Liver (tissue), 9 donors: ENCODE measurements around the gene PBOV1. TPM values are rescaled to one million over a fixed set of nuclear protein-coding genes. Genes with fewer than 3 reads are reported as not detected.

Experiments used
- DNase-seq: peaks from one replicate; pipeline ENCODE4 v3.0.0-alpha.2; 2017; ENCODE audit warnings: low spot score
- H3K27ac ChIP-seq, 2 donors: one replicate each; pipeline ENCODE4 v1.7.0; 2013; ENCODE audit warnings: inconsistent platforms in 2 of 2, low read length in 2 of 2, control low read depth in 1 of 2, low read depth in 1 of 2, mild to moderate bottlenecking in 1 of 2
- H3K27me3 ChIP-seq, 4 donors: one replicate each; pipeline versions ENCODE4 v1.6.1 to v1.7.0; 2013; ENCODE audit warnings: low read length in 3 of 4, inconsistent platforms in 1 of 4, mild to moderate bottlenecking in 1 of 4, moderate library complexity in 1 of 4; ENCODE audit not compliant: control insufficient read depth in 4 of 4, insufficient read depth in 4 of 4
- H3K36me3 ChIP-seq, 4 donors: one replicate each; pipeline versions ENCODE4 v1.6.1 to v1.7.0; 2013; ENCODE audit warnings: low read length in 3 of 4, mild to moderate bottlenecking in 3 of 4, low read depth in 1 of 4, moderate library complexity in 1 of 4; ENCODE audit not compliant: control insufficient read depth in 4 of 4, insufficient read depth in 3 of 4
- H3K4me1 ChIP-seq, 4 donors: one replicate each; pipeline versions ENCODE4 v1.6.1 to v1.7.0; 2013; ENCODE audit warnings: low read length in 3 of 4, mild to moderate bottlenecking in 3 of 4, moderate library complexity in 1 of 4; ENCODE audit not compliant: control insufficient read depth in 4 of 4, insufficient read depth in 4 of 4
- H3K4me3 ChIP-seq, 3 donors: one replicate each; pipeline versions ENCODE4 v1.6.1 to v1.7.0; 2013; ENCODE audit warnings: low read length in 3 of 3, control low read depth in 1 of 3, low read depth in 1 of 3, mild to moderate bottlenecking in 1 of 3
- H3K9ac ChIP-seq, 2 donors: one replicate each; pipeline ENCODE4 v1.7.0; 2013; ENCODE audit warnings: low read length in 2 of 2, mild to moderate bottlenecking in 2 of 2, moderate library complexity in 2 of 2, control low read depth in 1 of 2, low read depth in 1 of 2
- H3K9me3 ChIP-seq, 4 donors: one replicate each; pipeline versions ENCODE4 v1.6.1 to v1.7.0; 2013; ENCODE audit warnings: low read length in 3 of 4; ENCODE audit not compliant: control insufficient read depth in 4 of 4
- ATF3 ChIP-seq: IDR thresholded peaks from 2 replicates; pipeline ENCODE4 v1.6.1; 2016; ENCODE audit warnings: antibody characterized with exemption
- EGR1 ChIP-seq, 2 donors: IDR thresholded peaks; 2 replicates each; pipeline ENCODE4 v1.6.1; 2016 to 2018; ENCODE audit warnings: antibody characterized with exemption in 2 of 2, low read depth in 2 of 2
- FOXA1 ChIP-seq: IDR thresholded peaks from 2 replicates; pipeline ENCODE4 v1.6.1; 2016; ENCODE audit warnings: antibody characterized with exemption
- GABPA ChIP-seq, 2 donors: IDR thresholded peaks in 1 of 2; conservative IDR thresholded peaks in 1 of 2; 2 replicates each; pipeline ENCODE4 v1.6.1; 2016; ENCODE audit warnings: antibody characterized with exemption in 2 of 2, mild to moderate bottlenecking in 1 of 2, moderate library complexity in 1 of 2
- HNF4A ChIP-seq, 2 donors: conservative IDR thresholded peaks; 2 replicates each; pipeline ENCODE4 v1.6.1; 2016; ENCODE audit warnings: antibody characterized with exemption in 2 of 2, mild to moderate bottlenecking in 2 of 2
- HNF4G ChIP-seq: IDR thresholded peaks from 2 replicates; pipeline ENCODE4 v1.6.1; 2016; ENCODE audit warnings: antibody characterized with exemption
- JUND ChIP-seq, 2 donors: IDR thresholded peaks; 2 replicates each; pipeline ENCODE4 v1.6.1; 2016; ENCODE audit warnings: antibody characterized with exemption in 2 of 2
- NR2F2 ChIP-seq: IDR thresholded peaks from 2 replicates; pipeline ENCODE4 v1.6.1; 2016; ENCODE audit warnings: antibody characterized with exemption
- RAD21 ChIP-seq, 2 donors: IDR thresholded peaks; 2 replicates each; pipeline ENCODE4 v1.6.1; 2016; ENCODE audit warnings: antibody characterized with exemption in 2 of 2, mild to moderate bottlenecking in 2 of 2
- REST ChIP-seq: IDR thresholded peaks from 2 replicates; pipeline ENCODE4 v1.6.1; 2016; ENCODE audit warnings: antibody characterized with exemption, mild to moderate bottlenecking
- RXRA ChIP-seq, 2 donors: IDR thresholded peaks; 2 replicates each; pipeline ENCODE4 v1.6.1; 2017 to 2018; ENCODE audit warnings: antibody characterized with exemption in 2 of 2, mild to moderate bottlenecking in 1 of 2
- SP1 ChIP-seq: IDR thresholded peaks from 2 replicates; pipeline ENCODE4 v1.6.1; 2018; ENCODE audit warnings: antibody characterized with exemption, mild to moderate bottlenecking
- TAF1 ChIP-seq: conservative IDR thresholded peaks from 2 replicates; pipeline ENCODE4 v1.6.1; 2016; ENCODE audit warnings: antibody characterized with exemption, mild to moderate bottlenecking
- YY1 ChIP-seq: IDR thresholded peaks from 2 replicates; pipeline ENCODE4 v1.6.1; 2016; ENCODE audit warnings: antibody characterized with exemption, mild to moderate bottlenecking
- ZBTB33 ChIP-seq: IDR thresholded peaks from 2 replicates; pipeline ENCODE4 v1.6.1; 2016; ENCODE audit warnings: antibody characterized with exemption
- WGBS: extraction: QIAGEN DNeasy Blood & Tissue Kit; methylation state at CpG from one replicate; pipeline ENCODE4 v1.1.7; 2013; 5-methylcytosine and 5-hydroxymethylcytosine counted together
- polyA plus RNA-seq, 2 donors: library from polyadenylated mRNA; stranded (reverse) in 1 of 2; unstranded in 1 of 2; fragments of 200-250 nt in 1 of 2; fragments of >200 nt in 1 of 2; fragmentation: Nextera tagmentation in 1 of 2; extraction: Ambion mirVana in 1 of 2; gene quantifications; one replicate each; pipeline versions ENCODE4 v1.2.1 to v1.2.3, GENCODE V29; 2013 to 2015
- total RNA-seq, 2 donors: library from RNA; depleted of rRNA; stranded (reverse); fragments of >200 nt; gene quantifications; one replicate each; pipeline ENCODE4 v1.2.3, GENCODE V29; 2014
- TF ChIP-seq, protein P1 (sequence below): fragments of 150-350 bp; IDR thresholded peaks from 2 replicates; pipeline ENCODE4 v1.5.1; 2017; ENCODE audit warnings: improper control_type of control experiment, low read depth, low read length; ENCODE audit not compliant: missing input control
- donor health status: healthy.
- donor health status: healthy.
- donor health status: healthy.
- donor health status: healthy.
- donor health status: healthy.

PBOV1 gene
- total and polyA plus RNA-seq, 4 donors = not detected

DNA sequence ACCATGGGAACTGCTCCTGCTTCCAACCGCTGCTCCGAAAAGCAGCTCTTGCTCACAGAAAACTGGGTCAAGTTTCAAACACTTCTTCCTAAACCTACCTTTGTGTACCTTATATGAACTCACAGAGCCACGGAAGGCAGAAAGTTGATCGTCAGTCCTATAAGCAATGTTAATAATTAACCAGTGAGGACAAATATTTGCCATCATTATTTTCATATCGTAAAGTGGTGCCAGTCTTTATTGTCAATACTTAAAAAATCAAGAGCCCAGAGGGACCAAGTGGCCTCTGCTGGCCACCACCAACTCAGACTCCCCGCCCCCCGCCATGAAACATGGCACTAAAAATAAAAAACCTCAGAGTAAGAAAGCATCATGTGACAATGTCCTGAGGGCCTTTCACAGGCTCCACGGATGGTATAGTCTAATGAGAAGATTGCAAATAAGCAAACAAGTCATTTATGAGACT, 9.1 kb upstream of the PBOV1 start:
- no peak overlapping the region for H3K27ac ChIP-seq

DNA sequence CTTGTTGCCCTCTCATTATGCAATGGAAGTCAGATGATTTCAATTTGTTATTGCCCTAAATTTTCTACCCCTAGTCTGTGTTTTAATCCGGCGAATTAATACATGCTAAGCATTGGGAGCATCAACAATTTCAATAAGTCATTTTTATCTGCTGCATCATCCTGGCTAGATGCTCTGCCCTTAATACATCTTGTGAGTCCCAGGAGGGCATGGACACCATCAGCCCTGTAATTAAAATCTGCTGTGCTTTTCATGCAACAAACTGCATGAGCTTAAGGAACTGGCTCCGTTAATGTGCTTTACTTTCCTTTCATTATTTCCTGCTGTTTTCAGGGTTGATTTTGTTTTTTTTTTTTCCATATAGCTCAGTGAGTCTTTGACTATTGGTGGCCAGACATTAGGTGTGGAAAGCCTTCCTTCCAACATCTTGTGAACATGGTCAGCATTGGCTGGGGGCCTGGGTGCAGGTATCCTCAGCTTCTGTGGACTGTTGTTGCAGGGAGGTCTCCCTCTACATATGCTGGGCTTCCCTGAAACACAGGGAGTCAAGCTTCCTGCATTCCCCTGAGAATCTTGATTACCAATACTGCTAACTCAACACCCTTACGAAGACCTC, 8.5 kb upstream of the PBOV1 start:
- H3K27ac ChIP-seq = no peak overlapping the region
- H3K36me3 ChIP-seq = no peaks in the 10 kb centered on the region
- DNase-seq = no peak
- no peaks in the 10 kb centered on the region for H3K27me3 ChIP-seq
- H3K4me3 ChIP-seq = no peak overlapping the region
- H3K4me1 ChIP-seq = peaks cover 0 to 4% (median 0%) of the 10 kb centered on the region in 4 donors
- no peak for TF ChIP-seq RXRA (IDR thresholded peaks at IDR 0.05)
- TF ChIP-seq YY1 = no peak
- TF ChIP-seq REST = no peak
- no peak for TF ChIP-seq TAF1
- no peak for TF ChIP-seq HNF4A (conservative IDR thresholded peaks at IDR 0.05)
- TF ChIP-seq, protein P1, sequence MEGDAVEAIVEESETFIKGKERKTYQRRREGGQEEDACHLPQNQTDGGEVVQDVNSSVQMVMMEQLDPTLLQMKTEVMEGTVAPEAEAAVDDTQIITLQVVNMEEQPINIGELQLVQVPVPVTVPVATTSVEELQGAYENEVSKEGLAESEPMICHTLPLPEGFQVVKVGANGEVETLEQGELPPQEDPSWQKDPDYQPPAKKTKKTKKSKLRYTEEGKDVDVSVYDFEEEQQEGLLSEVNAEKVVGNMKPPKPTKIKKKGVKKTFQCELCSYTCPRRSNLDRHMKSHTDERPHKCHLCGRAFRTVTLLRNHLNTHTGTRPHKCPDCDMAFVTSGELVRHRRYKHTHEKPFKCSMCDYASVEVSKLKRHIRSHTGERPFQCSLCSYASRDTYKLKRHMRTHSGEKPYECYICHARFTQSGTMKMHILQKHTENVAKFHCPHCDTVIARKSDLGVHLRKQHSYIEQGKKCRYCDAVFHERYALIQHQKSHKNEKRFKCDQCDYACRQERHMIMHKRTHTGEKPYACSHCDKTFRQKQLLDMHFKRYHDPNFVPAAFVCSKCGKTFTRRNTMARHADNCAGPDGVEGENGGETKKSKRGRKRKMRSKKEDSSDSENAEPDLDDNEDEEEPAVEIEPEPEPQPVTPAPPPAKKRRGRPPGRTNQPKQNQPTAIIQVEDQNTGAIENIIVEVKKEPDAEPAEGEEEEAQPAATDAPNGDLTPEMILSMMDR = no peak
- no peak for TF ChIP-seq FOXA1
- no peak for TF ChIP-seq GABPA (IDR thresholded peaks at IDR 0.05 in 1 of 2, conservative IDR thresholded peaks at IDR 0.05 in 1 of 2)
- TF ChIP-seq NR2F2 = no peak
- WGBS = 85% methylated on average over 4 of the region's 4 CpGs
- no peak overlapping the region for H3K9ac ChIP-seq
- no peaks in the 10 kb centered on the region for H3K9me3 ChIP-seq

More for the DNA sequence above, 9.1 kb upstream of the PBOV1 start:
- no peak overlapping the region for H3K9ac ChIP-seq
- 51% methylated on average over 8 of the region's 8 CpGs for WGBS
- no peak for TF ChIP-seq HNF4A (conservative IDR thresholded peaks at IDR 0.05)
- TF ChIP-seq EGR1 (IDR thresholded peaks at IDR 0.05; ENCODE audit: low read depth in 2 of 2) = no peak
- no peak for TF ChIP-seq HNF4G
- no peak for TF ChIP-seq GABPA (IDR thresholded peaks at IDR 0.05 in 1 of 2, conservative IDR thresholded peaks at IDR 0.05 in 1 of 2)
- TF ChIP-seq RAD21 (IDR thresholded peaks at IDR 0.05) = no peak
- TF ChIP-seq ZBTB33 = no peak
- no peak for TF ChIP-seq JUND (IDR thresholded peaks at IDR 0.05)
- TF ChIP-seq NR2F2 = no peak
- no peak for TF ChIP-seq FOXA1
- TF ChIP-seq ATF3 = no peak
- TF ChIP-seq TAF1 = no peak
- TF ChIP-seq RXRA (IDR thresholded peaks at IDR 0.05) = no peak
- no peak for TF ChIP-seq SP1
- no peak overlapping the region for H3K4me3 ChIP-seq
- H3K9me3 ChIP-seq = no peaks in the 10 kb centered on the region
- DNase-seq = no peak
- H3K27me3 ChIP-seq = no peaks in the 10 kb centered on the region
- H3K4me1 ChIP-seq = peaks cover 0 to 4% (median 0%) of the 10 kb centered on the region in 4 donors
- H3K36me3 ChIP-seq = no peaks in the 10 kb centered on the region
